Retinal pigment epithelial cell (primary cell): Measurements from ENCODE around the gene MT1A.
A peak's percentile ranks its signal among the peaks of the same experiment; 100 is the strongest.

Experiments
- DNase-seq: peaks from one replicate; pipeline ENCODE4 v3.0.0-alpha.2; 2010; ENCODE audit warnings: low read depth
- H3K4me3 ChIP-seq: 2 replicates; pipeline ENCODE4 v1.5.1; 2011; ENCODE audit warnings: mild to moderate bottlenecking, low read length, control low read depth, moderate library complexity
- TF ChIP-seq, protein P1 (sequence below): conservative IDR thresholded peaks from 2 replicates; pipeline ENCODE4 v1.5.1; 2011; ENCODE audit warnings: low read depth, low read length, control low read depth, inconsistent platforms

The MT1A gene

DNA sequence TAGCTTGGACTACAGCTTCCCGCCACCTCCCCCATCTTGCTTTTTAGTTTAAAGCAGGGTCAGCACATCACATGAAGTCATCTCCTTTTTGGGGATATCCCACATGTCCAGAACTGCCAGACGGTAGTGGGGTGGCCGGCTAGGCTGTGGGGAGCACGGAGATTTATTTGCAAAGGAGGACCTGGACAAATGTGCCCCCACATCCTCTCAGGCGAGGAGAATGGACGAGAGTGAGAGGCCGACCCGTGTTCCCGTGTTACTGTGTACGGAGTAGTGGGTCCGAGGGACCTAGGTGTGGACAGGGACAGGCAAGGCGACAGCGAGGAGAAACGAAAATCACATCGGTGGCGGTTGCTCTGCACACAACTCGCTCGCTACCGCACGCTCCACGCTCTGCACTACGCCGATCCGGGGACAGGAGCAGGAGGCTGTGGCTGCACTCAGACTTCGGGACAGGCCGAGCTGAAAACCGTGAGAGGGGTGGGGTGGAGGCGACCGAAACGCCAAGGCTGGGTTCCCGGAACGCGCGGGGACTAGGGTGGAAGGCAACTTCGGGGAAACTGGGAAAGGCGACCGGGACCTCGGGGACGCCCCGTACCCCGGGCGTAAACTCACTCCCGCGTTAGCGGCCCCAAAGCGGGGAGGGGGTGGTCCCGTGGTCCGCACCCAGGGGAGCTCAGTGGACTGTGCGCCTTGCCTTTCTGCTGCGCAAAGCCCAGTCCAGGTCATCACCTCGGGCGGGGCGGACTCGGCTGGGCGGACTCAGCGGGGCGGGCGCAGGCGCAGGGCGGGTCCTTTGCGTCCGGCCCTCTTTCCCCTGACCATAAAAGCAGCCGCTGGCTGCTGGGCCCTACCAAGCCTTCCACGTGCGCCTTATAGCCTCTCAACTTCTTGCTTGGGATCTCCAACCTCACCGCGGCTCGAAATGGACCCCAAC lies at the start of gene MT1A:
Gene MT1A (plus strand): TSS at position 853 of the 937 bp plus-strand sequence. CDS start 73 bp downstream, at position 926.
- peak within 1 kb of the TSS; percentile 42 for H3K4me3 ChIP-seq
- no peak for DNase-seq
- TF ChIP-seq, protein P1, sequence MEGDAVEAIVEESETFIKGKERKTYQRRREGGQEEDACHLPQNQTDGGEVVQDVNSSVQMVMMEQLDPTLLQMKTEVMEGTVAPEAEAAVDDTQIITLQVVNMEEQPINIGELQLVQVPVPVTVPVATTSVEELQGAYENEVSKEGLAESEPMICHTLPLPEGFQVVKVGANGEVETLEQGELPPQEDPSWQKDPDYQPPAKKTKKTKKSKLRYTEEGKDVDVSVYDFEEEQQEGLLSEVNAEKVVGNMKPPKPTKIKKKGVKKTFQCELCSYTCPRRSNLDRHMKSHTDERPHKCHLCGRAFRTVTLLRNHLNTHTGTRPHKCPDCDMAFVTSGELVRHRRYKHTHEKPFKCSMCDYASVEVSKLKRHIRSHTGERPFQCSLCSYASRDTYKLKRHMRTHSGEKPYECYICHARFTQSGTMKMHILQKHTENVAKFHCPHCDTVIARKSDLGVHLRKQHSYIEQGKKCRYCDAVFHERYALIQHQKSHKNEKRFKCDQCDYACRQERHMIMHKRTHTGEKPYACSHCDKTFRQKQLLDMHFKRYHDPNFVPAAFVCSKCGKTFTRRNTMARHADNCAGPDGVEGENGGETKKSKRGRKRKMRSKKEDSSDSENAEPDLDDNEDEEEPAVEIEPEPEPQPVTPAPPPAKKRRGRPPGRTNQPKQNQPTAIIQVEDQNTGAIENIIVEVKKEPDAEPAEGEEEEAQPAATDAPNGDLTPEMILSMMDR: no peak

DNA sequence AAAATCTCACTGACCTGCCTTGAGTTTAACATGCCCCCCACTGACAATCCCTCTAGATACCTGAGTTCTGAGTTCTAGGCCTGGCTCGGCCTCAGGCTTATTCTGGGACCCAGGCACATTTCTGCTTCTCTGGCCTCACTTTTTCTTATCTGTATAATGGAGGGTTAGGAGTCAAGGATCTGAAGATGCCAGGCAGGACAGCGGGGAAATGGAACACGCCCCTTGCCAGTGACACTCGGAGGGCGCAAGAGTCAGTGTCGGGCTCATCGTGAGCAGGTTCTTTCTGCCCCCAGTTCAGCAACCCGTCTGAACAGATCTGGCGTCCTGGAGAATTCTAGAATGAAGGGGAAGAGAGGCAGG lies 49.7 kb upstream of the MT1A start:
- TF ChIP-seq, protein P1: no peak
- no peak for DNase-seq
- H3K4me3 ChIP-seq: peak overlapping the region; percentile 31

DNA sequence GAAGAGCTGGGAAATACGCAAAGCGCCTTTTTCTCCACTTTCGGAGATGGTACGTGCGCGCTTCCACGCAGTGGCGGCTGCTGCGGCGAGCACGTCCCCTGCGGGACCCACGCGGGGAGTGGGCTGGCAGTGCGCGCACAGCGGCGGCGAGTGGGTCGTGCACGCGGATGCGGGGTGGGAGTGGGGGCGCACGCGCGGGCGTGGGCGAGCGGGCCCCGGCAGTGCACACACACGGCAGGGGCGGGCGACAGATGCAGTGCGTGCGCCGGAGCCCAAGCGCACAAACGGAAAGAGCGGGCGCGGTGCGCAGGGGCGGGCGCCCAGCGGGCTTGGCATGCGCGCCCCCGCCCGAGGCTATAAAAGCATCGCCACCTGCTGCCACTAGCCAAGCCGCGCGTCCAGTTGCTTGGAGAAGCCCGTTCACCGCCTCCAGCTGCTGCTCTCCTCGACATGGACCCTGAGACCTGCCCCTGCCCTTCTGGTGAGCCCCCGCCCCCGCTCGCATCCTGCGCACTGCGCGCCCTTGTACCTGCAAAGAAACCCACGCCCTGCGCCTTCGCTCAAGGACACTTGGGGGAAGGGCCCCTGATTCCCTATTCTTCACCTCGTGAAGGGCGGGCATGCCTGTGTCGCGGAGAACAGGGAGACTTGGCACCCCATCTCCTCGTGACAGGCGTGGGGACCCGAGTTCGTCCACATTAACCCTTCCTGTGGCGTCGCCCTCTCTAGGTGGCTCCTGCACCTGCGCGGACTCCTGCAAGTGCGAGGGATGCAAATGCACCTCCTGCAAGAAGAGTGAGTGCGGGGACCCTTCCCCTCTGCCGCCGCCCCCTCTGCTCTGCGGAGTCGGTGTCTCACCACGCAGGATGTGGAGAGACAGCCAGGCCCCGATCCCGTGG lies 49.1 kb upstream of the MT1A start, which contains the start of gene MT3:
Gene MT3 (plus strand): TSS at position 388 of the 899 bp plus-strand sequence. CDS start 63 bp downstream, at position 451.
- DNase-seq: no peak
- peak within 1 kb of the TSS; percentile 31 for H3K4me3 ChIP-seq
- TF ChIP-seq, protein P1: no peak

DNA sequence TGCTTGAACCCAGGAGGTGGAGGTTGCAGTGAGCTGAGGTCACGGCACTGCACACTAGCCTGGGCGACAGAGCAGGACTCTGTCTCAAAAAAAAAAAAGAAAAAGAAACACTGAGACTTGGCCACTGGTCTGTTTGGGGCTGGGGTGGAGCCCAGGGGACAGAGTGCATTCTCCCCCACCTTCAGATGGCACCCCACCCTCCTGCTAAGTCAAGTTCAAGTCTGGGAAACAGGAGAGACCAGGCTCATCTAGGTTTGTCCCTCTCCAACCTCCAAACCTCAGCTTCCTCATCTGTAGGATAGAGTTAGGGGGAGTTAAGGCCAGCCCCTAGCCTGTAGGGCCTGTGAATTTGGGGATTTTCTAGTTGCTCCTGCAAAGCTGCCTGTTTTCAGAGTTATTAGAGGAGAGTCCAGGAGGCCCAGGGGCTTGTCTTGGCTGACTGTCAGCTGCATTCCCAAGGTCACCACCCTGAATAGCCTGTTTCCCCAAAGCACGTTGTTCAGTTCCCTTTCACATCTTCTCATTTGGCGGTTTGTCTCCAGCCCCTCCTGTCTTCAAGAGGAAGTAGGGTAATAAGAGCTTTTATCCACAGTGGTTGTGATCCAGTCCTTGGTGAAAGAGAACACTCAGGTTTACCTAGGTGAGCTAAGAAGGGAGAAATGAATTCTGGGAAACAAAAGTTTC lies 46.9 kb upstream of the MT1A start:
- DNase-seq: no peak
- no peak overlapping the region for H3K4me3 ChIP-seq
- TF ChIP-seq, protein P1: no peak

DNA sequence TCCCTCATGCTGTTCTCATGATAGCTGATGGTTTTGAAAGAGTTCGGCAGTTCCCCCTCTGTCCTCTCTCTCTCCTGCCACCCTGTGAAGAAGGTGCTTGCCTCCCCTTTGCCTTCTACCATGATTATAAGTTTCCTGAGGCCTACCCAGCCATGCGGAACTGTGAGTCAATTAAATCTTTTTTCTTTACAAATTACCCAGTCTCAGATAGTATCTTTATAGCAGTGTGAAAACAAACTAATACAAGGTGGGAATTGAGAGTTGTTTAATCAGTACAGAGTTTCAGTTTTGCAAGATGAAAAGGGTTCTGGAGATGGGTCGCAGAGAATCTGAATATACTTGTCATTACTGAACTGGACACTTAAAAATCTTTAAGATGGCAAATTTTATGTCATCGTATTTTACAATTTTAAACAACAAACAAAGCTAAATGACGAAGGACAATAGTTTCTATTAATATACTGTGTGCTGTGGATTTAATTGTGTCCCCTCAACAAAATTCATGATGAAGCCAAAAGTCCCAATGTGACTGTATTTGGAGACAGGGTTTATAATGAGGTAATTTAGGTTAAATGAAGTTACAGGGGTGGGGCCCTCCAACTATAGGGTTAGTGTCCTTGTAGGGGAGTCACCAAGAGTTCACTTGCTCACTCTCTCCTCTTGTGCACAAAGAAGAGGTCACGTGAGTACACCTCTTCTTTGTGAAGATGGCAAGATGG lies 44.7 kb upstream of the MT1A start:
- TF ChIP-seq, protein P1: no peak
- no peak for DNase-seq
- no peak overlapping the region for H3K4me3 ChIP-seq

DNA sequence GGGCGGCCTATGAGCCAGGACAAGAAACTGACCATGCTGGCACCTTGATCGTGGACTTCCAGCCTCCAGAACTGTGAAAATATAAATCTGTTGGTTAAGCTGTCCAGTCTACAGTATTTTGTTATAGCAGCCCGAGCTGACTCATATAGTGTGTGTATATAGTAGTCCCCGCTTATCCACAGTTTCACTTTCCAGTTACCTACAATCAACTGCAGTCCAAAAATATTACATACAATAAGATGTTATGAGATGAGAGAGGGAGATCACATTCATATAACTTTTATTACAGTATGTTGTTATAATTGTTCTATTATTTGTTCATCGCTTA lies 44.2 kb upstream of the MT1A start:
- no peak overlapping the region for H3K4me3 ChIP-seq
- DNase-seq: no peak
- TF ChIP-seq, protein P1: no peak
